HFFc6 (cell line): ENCODE results near the gene RBBP7. TPM values are rescaled to one million over a fixed set of nuclear protein-coding genes. Genes with fewer than 3 reads are reported as not detected.
A peak's percentile ranks its signal among the peaks of the same experiment; 100 is the strongest.

Source experiments
- DNase-seq: peaks from one replicate; pipeline ENCODE4 v3.0.0-alpha.2; 2018
- H3K27ac Mint-ChIP-seq: 2 replicates; pipeline ENCODE4 v1.8.0; 2020; ENCODE audit warnings: mild to moderate bottlenecking, mixed read lengths
- H3K27me3 Mint-ChIP-seq: 2 replicates; pipeline ENCODE4 v1.8.0; 2021; ENCODE audit warnings: mild to moderate bottlenecking, moderate library complexity, mixed read lengths; ENCODE audit not compliant: insufficient read depth
- H3K36me3 Mint-ChIP-seq: 2 replicates; pipeline ENCODE4 v1.8.0; 2021; ENCODE audit warnings: low read depth, mixed read lengths
- H3K4me1 Mint-ChIP-seq: 2 replicates; pipeline ENCODE4 v1.8.0; 2020; ENCODE audit warnings: low read depth, mixed read lengths
- H3K4me3 Mint-ChIP-seq: 2 replicates; pipeline ENCODE4 v1.8.0; 2020; ENCODE audit warnings: mild to moderate bottlenecking, moderate library complexity, mixed read lengths
- H3K9me3 Mint-ChIP-seq: 2 replicates; pipeline ENCODE4 v1.8.0; 2020; ENCODE audit warnings: mild to moderate bottlenecking, mixed read lengths
- total RNA-seq, 6 experiments: library from RNA; stranded (reverse); fragmentation: NEBNext Ultra II Directional; extraction: Animal tissue kit (Norgen Biotek cat#: 25700); gene quantifications; 2 replicates in 1 of 6; 3 replicates in 5 of 6; pipeline ENCODE4 v1.2.3, GENCODE V29; 2021
- TF ChIP-seq, protein P1 (sequence below): fragments of 200-600 bp; sonication (generic); IDR thresholded peaks from 2 replicates; pipeline ENCODE4 v1.5.0; 2021; ENCODE audit warnings: antibody characterized with exemption, mild to moderate bottlenecking

Gene RBBP7
- total RNA-seq, 6 experiments from 2014 or later, result 83.4 to 121 (median 110) TPM

DNA sequence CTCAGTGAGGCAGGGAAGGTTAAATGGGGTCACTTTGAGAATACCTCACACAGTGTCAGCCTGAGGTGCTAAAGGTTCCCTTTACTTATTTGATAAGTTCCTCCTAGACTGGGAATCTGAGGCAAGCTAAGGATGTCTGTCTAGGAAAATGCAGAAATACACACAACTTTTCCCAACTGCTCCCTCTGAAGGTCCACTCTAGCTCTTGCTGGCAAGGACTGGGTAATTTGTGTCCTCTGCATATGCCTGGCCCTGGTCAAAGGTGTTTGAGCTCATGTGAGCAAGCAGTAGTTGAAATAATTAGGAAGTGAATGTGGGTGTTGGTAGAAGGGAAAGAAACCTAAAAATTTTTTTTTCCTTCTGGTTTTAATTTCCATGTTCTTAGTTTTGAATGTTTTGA is 62.6 kb downstream of the RBBP7 start:
- TF ChIP-seq, protein P1, sequence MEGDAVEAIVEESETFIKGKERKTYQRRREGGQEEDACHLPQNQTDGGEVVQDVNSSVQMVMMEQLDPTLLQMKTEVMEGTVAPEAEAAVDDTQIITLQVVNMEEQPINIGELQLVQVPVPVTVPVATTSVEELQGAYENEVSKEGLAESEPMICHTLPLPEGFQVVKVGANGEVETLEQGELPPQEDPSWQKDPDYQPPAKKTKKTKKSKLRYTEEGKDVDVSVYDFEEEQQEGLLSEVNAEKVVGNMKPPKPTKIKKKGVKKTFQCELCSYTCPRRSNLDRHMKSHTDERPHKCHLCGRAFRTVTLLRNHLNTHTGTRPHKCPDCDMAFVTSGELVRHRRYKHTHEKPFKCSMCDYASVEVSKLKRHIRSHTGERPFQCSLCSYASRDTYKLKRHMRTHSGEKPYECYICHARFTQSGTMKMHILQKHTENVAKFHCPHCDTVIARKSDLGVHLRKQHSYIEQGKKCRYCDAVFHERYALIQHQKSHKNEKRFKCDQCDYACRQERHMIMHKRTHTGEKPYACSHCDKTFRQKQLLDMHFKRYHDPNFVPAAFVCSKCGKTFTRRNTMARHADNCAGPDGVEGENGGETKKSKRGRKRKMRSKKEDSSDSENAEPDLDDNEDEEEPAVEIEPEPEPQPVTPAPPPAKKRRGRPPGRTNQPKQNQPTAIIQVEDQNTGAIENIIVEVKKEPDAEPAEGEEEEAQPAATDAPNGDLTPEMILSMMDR, result no peak
- no peak for DNase-seq
- no peaks in the 10 kb centered on the region for H3K36me3 Mint-ChIP-seq
- no peaks in the 10 kb centered on the region for H3K27me3 Mint-ChIP-seq
- H3K4me3 Mint-ChIP-seq, result peak overlapping the region; percentile 87
- peaks cover 16% of the 10 kb centered on the region for H3K4me1 Mint-ChIP-seq
- H3K9me3 Mint-ChIP-seq, result no peaks in the 10 kb centered on the region
- H3K27ac Mint-ChIP-seq, result peak overlapping the region; percentile 87

DNA sequence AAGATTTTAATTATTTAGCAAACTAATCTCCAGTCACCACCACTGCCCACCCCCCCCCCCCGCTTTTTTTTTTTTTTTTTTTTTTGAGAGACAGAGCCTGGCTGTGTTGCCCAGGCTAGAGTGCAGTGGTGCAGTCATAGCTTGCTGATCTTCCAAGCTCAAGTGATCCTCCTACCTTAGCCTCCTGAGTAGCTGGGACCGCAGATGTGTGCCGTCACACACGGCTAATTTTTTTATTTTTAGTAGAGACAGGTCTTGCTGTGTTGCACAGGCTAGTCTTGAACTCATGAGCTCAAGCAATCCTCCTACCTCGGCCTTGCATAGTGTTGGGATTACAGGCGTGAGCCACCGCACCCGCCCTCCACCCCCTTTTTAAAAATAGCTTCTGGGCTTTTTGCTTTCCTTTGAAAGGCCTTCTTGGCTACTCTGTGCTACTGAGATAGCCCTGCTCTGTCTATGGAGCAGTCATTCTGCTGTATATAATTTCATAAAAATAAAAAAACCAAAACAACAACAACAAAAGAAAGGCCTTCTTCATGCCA is 65.2 kb downstream of the RBBP7 start:
- Mint-ChIP-seq H3K4me3 (no peak overlapping the region), H3K4me1 (peaks cover 16% of the 10 kb centered on the region), H3K9me3 (no peaks in the 10 kb centered on the region), H3K36me3 (no peaks in the 10 kb centered on the region), H3K27me3 (no peaks in the 10 kb centered on the region), H3K27ac (no peak overlapping the region)
- DNase-seq, result no peak
- TF ChIP-seq, protein P1, result no peak

- TF ChIP-seq, protein P1, result no peak
- Mint-ChIP-seq H3K9me3 (no peaks in the 10 kb centered on the region), H3K4me1 (peaks cover 8% of the 10 kb centered on the region; the same call in 1 of the 2 replicates), H3K27me3 (no peaks in the 10 kb centered on the region), H3K27ac (peak overlapping the region; percentile 49), H3K36me3 (no peaks in the 10 kb centered on the region), H3K4me3 (no peak overlapping the region)
- no peak for DNase-seq
Measured at GRCh38 chrX:16797841-16798240, 72.3 kb downstream of the RBBP7 start.

DNA sequence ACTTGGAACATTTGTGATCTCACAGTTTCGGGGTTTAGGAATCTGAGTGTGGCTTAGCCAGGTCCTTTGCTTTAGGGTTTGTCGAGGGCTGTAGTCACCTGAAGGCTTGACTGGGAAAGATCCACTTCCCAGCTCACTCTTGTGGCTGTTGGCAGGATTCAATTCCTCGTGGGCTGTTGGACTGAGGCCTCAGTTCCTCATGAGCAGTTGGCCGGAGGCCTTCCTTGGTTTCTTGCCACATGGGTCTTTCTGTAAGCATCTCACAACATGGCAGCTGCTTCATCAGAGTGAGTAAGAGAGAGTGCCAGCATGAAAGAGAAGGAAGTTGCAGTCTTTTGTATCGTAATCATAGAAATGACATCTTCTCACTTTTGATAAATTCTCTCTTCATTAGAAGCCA is 72.8 kb downstream of the RBBP7 start:
- TF ChIP-seq, protein P1, result no peak
- no peak for DNase-seq
- Mint-ChIP-seq H3K36me3 (no peaks in the 10 kb centered on the region), H3K27me3 (no peaks in the 10 kb centered on the region), H3K27ac (peak overlapping the region; percentile 49; the same call in 1 of the 2 replicates), H3K4me3 (no peak overlapping the region), H3K4me1 (peaks cover 8% of the 10 kb centered on the region; the same call in 1 of the 2 replicates), H3K9me3 (no peaks in the 10 kb centered on the region)

DNA sequence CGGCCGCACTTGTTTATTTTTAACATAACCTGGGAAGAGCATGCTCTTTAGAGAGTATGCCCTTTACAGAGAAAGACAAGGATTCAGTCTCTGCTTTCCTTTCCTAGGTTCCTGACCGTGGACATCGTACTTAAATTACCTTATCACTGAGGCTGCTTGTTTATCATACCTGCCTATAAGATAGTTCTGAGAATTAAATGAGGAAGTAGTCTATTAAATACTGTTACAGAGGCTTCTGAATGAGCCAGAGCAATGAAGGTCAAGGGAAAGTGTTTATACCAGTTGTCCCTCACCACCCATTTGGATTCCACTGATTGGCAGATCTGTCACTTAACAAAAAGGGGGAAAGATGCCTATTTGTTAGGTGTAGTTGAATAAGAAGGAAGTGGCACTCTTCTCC is 73.9 kb downstream of the RBBP7 start:
- Mint-ChIP-seq H3K9me3 (no peaks in the 10 kb centered on the region), H3K4me1 (peaks cover 8% of the 10 kb centered on the region; the same call in 1 of the 2 replicates), H3K27me3 (no peaks in the 10 kb centered on the region), H3K4me3 (no peak overlapping the region), H3K36me3 (no peaks in the 10 kb centered on the region), H3K27ac (no peak overlapping the region)
- TF ChIP-seq, protein P1, result no peak
- no peak for DNase-seq

Other genes starting within 250 kb of the RBBP7 start
- gene S100G, start 220.2 kb downstream of the RBBP7 start, total RNA-seq, result not detected
- 1 to 10 TPM; 5.1 to 7.3 (median 6.5) TPM for gene CTPS2, start 157.7 kb downstream of the RBBP7 start, total RNA-seq
- gene SYAP1, start 150.8 kb downstream of the RBBP7 start, total RNA-seq, result 10 to 100 TPM; 36.3 to 40.6 (median 38.7) TPM
- 1 to 10 TPM; 6.8 to 7.8 (median 7.1) TPM for gene TXLNG, start 83.9 kb downstream of the RBBP7 start, total RNA-seq
- gene REPS2, start 76.3 kb upstream of the RBBP7 start, total RNA-seq, result under 1 TPM in 5 of 6 experiments, not detected in 1; 0.06 to 0.23 (median 0.10) TPM